Measurements from ENCODE around the gene ACOT8. TPM values are rescaled to one million over a fixed set of nuclear protein-coding genes. Genes with fewer than 3 reads are reported as not detected.

Gene ACOT8
- total RNA-seq, 4 donors from 2014 or later = 57.6 to 84.9 (median 61.4) TPM

GRCh38 chr20:45852326-45852725, 4.9 kb downstream of the ACOT8 start:
- intact Hi-C loops (cut with DNase I; ENCODE audit: low total_unique reads) = no loop called here
- no peak overlapping the region for H3K4me3 ChIP-seq (ENCODE audit: low read depth, poor library complexity, severe bottlenecking)
- DNase-seq (ENCODE audit: low spot score in 2 of 2) = no peak
- TF ChIP-seq POLR2A (IDR thresholded peaks at IDR 0.05) (no peak), CTCF (IDR thresholded peaks at IDR 0.05) (no peak)
- 84 to 96% methylated on average over 6 of the region's 6 CpGs for WGBS, 2 donors

DNA sequence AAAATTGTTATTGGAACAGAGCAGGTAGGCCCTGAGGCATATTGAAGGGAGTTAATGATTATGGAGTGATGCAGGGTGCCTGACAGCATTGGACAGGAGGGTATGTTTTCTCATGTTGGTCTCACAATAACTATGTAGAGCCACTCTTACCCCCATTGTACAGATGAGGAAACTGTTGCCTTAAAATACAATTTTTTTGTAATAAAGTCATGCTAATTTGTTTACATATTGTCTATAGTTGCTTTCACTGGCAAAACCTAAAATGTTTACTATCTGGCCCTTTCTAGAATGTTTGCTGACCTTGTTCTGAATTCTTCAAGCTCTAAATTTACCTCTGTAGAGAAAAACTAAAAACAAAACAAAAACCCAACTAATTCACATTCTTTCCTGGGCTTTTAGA, 5.7 kb downstream of the ACOT8 start:
- intact Hi-C loops (cut with DNase I; ENCODE audit: low total_unique reads) = no loop called here
- no peak overlapping the region for H3K4me3 ChIP-seq (ENCODE audit: low read depth, poor library complexity, severe bottlenecking)
- DNase-seq (ENCODE audit: low spot score in 2 of 2) = no peak
- TF ChIP-seq CTCF (IDR thresholded peaks at IDR 0.05) (no peak), POLR2A (IDR thresholded peaks at IDR 0.05) (no peak)

- H3K4me3 ChIP-seq (ENCODE audit: low read depth, poor library complexity, severe bottlenecking) = no peak overlapping the region
- intact Hi-C loops (cut with DNase I; ENCODE audit: low total_unique reads) = no loop called here
- 92 to 100% methylated on average over 1 of the region's 1 CpG for WGBS, 2 donors
These were observed 6.3 kb downstream of the ACOT8 start for GRCh38 chr20:45850926-45851325.

DNA sequence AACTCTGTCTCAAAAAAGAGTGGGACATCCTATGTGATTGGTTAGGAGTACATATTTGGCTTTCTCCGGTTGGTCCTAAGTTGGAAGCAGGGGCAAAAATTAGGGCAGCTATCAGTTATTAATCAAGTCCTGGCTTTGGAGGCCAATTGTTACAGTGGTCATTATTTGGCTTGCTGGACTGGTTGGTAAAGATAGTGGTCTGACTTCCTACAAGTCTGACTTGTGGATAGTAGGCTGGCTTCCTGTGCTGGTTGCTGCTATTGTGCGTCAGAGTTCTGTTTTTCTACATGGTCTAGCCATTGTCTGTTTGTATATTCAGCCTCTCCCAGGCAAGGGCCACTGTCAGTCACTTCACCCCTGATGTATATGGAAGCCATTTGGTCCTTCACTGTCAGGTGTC, 7.0 kb downstream of the ACOT8 start:
- TF ChIP-seq POLR2A (IDR thresholded peaks at IDR 0.05) (no peak), CTCF (IDR thresholded peaks at IDR 0.05) (no peak)
- intact Hi-C loops (cut with DNase I; ENCODE audit: low total_unique reads) = no loop called here
- H3K4me3 ChIP-seq (ENCODE audit: low read depth, poor library complexity, severe bottlenecking) = no peak overlapping the region
- no peak for DNase-seq (ENCODE audit: low spot score in 2 of 2)
- 100% methylated on average over 2 of the region's 2 CpGs for WGBS, 2 donors

More at GRCh38 chr20:45850926-45851325, 6.3 kb downstream of the ACOT8 start:
- no peak for TF ChIP-seq CTCF (IDR thresholded peaks at IDR 0.05)
- TF ChIP-seq POLR2A (IDR thresholded peaks at IDR 0.05) = no peak
- DNase-seq (ENCODE audit: low spot score in 2 of 2) = no peak

GRCh38 chr20:45848969-45849582, 8.1 kb downstream of the ACOT8 start:
- intact Hi-C loops (cut with DNase I; ENCODE audit: low total_unique reads) = no loop called here
- WGBS, 2 donors = 90 to 96% methylated on average over 8 of the region's 8 CpGs
- TF ChIP-seq POLR2A (IDR thresholded peaks at IDR 0.05) (no peak), CTCF (IDR thresholded peaks at IDR 0.05) (no peak)
- no peak for DNase-seq (ENCODE audit: low spot score in 2 of 2)
- no peak overlapping the region for H3K4me3 ChIP-seq (ENCODE audit: low read depth, poor library complexity, severe bottlenecking)

GRCh38 chr20:45848421-45848820, 8.8 kb downstream of the ACOT8 start:
- TF ChIP-seq CTCF (IDR thresholded peaks at IDR 0.05) (no peak), POLR2A (IDR thresholded peaks at IDR 0.05) (no peak)
- WGBS, 2 donors = 86 to 96% methylated on average over 7 to 8 of the region's 8 CpGs
- no peak for DNase-seq (ENCODE audit: low spot score in 2 of 2)
- intact Hi-C loops (cut with DNase I; ENCODE audit: low total_unique reads) = no loop called here
- no peak overlapping the region for H3K4me3 ChIP-seq (ENCODE audit: low read depth, poor library complexity, severe bottlenecking)

All from lower leg skin (tissue), 4 donors.